GM12878 (cell line): ENCODE results near the gene METTL16. TPM values are rescaled to one million over a fixed set of nuclear protein-coding genes. Genes with fewer than 3 reads are reported as not detected.

Experiments
- ATAC-seq: fragments of 200-7000 bp; cut with Tn5 transposase; 3 replicates; pipeline ENCODE4 v1.9.1; 2020; ENCODE audit warnings: mild to moderate bottlenecking, moderate library complexity
- BruUV-seq: library from RNA; stranded (reverse); fragments of 400-500 nt; replicated peaks from 2 replicates; lab custom pipeline; 2021; lab: Mats Ljungman, UMichigan
- CTCF ChIA-PET: fragments of 300-600 bp; sonication (Branson Sonifier 250); formaldehyde crosslinking; extraction: SDS; loops from one replicate; lab custom pipeline; 2021; ENCODE audit warnings: inconsistent platforms; lab: Yijun Ruan, JAX
- POLR2A ChIA-PET: fragments of 350-600 bp; formaldehyde crosslinking; extraction: SDS; loops from one replicate; lab custom pipeline; 2021; ENCODE audit warnings: inconsistent platforms; lab: Charles Lee
- RAD21 ChIA-PET: fragments of 300-600 bp; sonication (Branson Sonifier 250); formaldehyde crosslinking; loops from one replicate; lab custom pipeline; 2023; ENCODE audit warnings: antibody characterized with exemption; ENCODE audit not compliant: unreplicated experiment; lab: Charles Lee
- SMC1A ChIA-PET: fragments of 300-600 bp; sonication (Branson Sonifier 250); formaldehyde crosslinking; loops from one replicate; lab custom pipeline; 2023; ENCODE audit not compliant: unreplicated experiment, uncharacterized antibody; lab: Charles Lee
- DNase-seq: peaks from one replicate; pipeline ENCODE4 v3.0.0-alpha.2; 2011; ENCODE audit warnings: low read depth, low spot score
- FAIRE-seq: peaks from 3 replicates; lab custom pipeline; 2011; peaks lifted over from hg19 to GRCh38; lab: Jason Lieb, UNC
- H2AFZ ChIP-seq: 2 replicates; pipeline ENCODE4 v1.6.0; 2011; ENCODE audit warnings: low read depth, low read length, control low read depth; ENCODE audit not compliant: control insufficient read depth
- H3K27ac ChIP-seq: 2 replicates; pipeline ENCODE4 v1.5.1; 2011; ENCODE audit warnings: control low read depth; ENCODE audit not compliant: control insufficient read depth, insufficient read depth
- H3K27me3 ChIP-seq, 2 experiments: replicated peaks in 1 of 2; 2 replicates each; pipeline versions ENCODE4 v1.6.0 to v1.6.1; 2011; ENCODE audit warnings: low read length in 1 of 2; ENCODE audit not compliant: control insufficient read depth in 2 of 2, insufficient read depth in 2 of 2
- H3K36me3 ChIP-seq, 2 experiments: 2 replicates each; pipeline ENCODE4 v1.5.1; 2011; ENCODE audit warnings: low read length in 1 of 2; ENCODE audit not compliant: control insufficient read depth in 2 of 2, insufficient read depth in 2 of 2
- H3K4me1 ChIP-seq: 2 replicates; pipeline ENCODE4 v1.6.1; 2011; ENCODE audit warnings: mild to moderate bottlenecking, low read length, moderate library complexity, mixed read lengths; ENCODE audit not compliant: control insufficient read depth, insufficient read depth
- H3K4me2 ChIP-seq: 2 replicates; pipeline ENCODE4 v1.6.0; 2011; ENCODE audit warnings: control low read depth; ENCODE audit not compliant: control insufficient read depth, insufficient read depth
- H3K4me3 ChIP-seq: fragments of 200-600 bp; sonication (generic); 2 replicates; pipeline ENCODE4 v1.5.1; 2016
- H3K79me2 ChIP-seq: 2 replicates; pipeline ENCODE4 v1.6.0; 2011; ENCODE audit warnings: low read length; ENCODE audit not compliant: control insufficient read depth, insufficient read depth
- H3K9ac ChIP-seq: 2 replicates; pipeline ENCODE4 v1.8.0; 2011; ENCODE audit warnings: low read length, control low read depth, mixed read lengths; ENCODE audit not compliant: control insufficient read depth, insufficient read depth
- H3K9me3 ChIP-seq: replicated peaks from 3 replicates; pipeline ENCODE4 v1.5.1; 2011; ENCODE audit warnings: mild to moderate bottlenecking, low read length; ENCODE audit not compliant: control insufficient read depth, insufficient read depth
- H4K20me1 ChIP-seq: 2 replicates; pipeline ENCODE4 v1.6.0; 2011; ENCODE audit not compliant: control insufficient read depth, insufficient read depth
- CHD2 ChIP-seq: IDR thresholded peaks from 2 replicates; pipeline ENCODE4 v1.6.1; 2011; ENCODE audit warnings: low read depth, low read length, improper control_type of control experiment, borderline replicate concordance
- ESRRA ChIP-seq: IDR thresholded peaks from 2 replicates; pipeline ENCODE4 v1.6.1; 2012; ENCODE audit warnings: mild to moderate bottlenecking, low read length, improper control_type of control experiment
- KDM1A ChIP-seq: fragments of 200-600 bp; sonication (generic); IDR thresholded peaks from 2 replicates; pipeline ENCODE4 v1.6.1; 2016; ENCODE audit warnings: borderline replicate concordance
- LARP7 ChIP-seq: fragments of 450-650 bp; IDR thresholded peaks from 2 replicates; pipeline ENCODE4 v1.6.1; 2017; ENCODE audit warnings: mild to moderate bottlenecking
- NFYA ChIP-seq: IDR thresholded peaks from 2 replicates; pipeline ENCODE4 v1.6.1; 2011; ENCODE audit warnings: low read depth, mild to moderate bottlenecking, low read length, improper control_type of control experiment, borderline replicate concordance
- POLR2A ChIP-seq: IDR thresholded peaks from 2 replicates; pipeline ENCODE4 v1.6.1; 2011; ENCODE audit warnings: low read depth, mild to moderate bottlenecking, low read length
- YY1 ChIP-seq: IDR thresholded peaks from 2 replicates; pipeline ENCODE4 v1.6.1; 2011; ENCODE audit warnings: low read depth, mild to moderate bottlenecking, low read length
- WGBS: methylation state at CpG from one replicate; pipeline ENCODE4 v1.1.6; 2016; ENCODE audit warnings: low lambda C conversion rate; ENCODE audit not compliant: insufficient replicate concordance, insufficient coverage; ENCODE audit errors: missing lambda C conversion rate; 5-methylcytosine and 5-hydroxymethylcytosine counted together
- in situ Hi-C: fragments of 300-500 bp; cut with MboI; formaldehyde crosslinking; loops from 9 replicates; pipeline ENCODE4 v1.14.3; 2018; ENCODE audit warnings: mixed read lengths
- intact Hi-C: fragments of 100-400 bp; cut with micrococcal nuclease; formaldehyde crosslinking; loops from one replicate; pipeline ENCODE4 v1.14.2; 2022; ENCODE audit not compliant: unreplicated experiment
- polyA plus RNA-seq, 11 experiments: library from polyadenylated mRNA; depleted of rRNA in 4 of 11; unstranded in 6 of 11; stranded (reverse) in 5 of 11; fragments of >200 nt; fragmentation: Nextera tagmentation in 4 of 11; fragmentation: Illumina TruSeq in 1 of 11; extraction: Ambion mirVana in 4 of 11; extraction: Trizol in 1 of 11; gene quantifications; 1 replicate in 1 of 11; 2 replicates in 10 of 11; pipeline versions ENCODE4 v1.2.1 to v1.2.3, GENCODE V29; 2011 to 2016; ENCODE audit warnings: inconsistent platforms in 2 of 11, missing spikeins in 2 of 11, low read depth in 1 of 11
- total RNA-seq, 4 experiments: library from RNA; depleted of rRNA in 3 of 4; stranded (reverse); fragments of >200 nt in 3 of 4; fragmentation: Illumina TruSeq in 1 of 4; extraction: Trizol in 1 of 4; gene quantifications; 2 replicates each; pipeline versions ENCODE4 v1.2.1 to v1.2.3, GENCODE V29; 2013 to 2021
- TF ChIP-seq, protein P1 (sequence below): fragments of 450-650 bp; IDR thresholded peaks from 2 replicates; pipeline ENCODE4 v1.6.1; 2017; ENCODE audit warnings: low read depth, mild to moderate bottlenecking, moderate library complexity
- TF ChIP-seq, protein P2 (sequence below): IDR thresholded peaks from 2 replicates; pipeline ENCODE4 v1.6.1; 2012; ENCODE audit warnings: low read depth, low read length, improper control_type of control experiment

Gene METTL16
- total and polyA plus RNA-seq, 10 of the 15 experiments (the other 5 are each of a cell fraction or from before 2014, with no cell fraction given), result 15.6 to 34.3 (median 23.7) TPM

DNA sequence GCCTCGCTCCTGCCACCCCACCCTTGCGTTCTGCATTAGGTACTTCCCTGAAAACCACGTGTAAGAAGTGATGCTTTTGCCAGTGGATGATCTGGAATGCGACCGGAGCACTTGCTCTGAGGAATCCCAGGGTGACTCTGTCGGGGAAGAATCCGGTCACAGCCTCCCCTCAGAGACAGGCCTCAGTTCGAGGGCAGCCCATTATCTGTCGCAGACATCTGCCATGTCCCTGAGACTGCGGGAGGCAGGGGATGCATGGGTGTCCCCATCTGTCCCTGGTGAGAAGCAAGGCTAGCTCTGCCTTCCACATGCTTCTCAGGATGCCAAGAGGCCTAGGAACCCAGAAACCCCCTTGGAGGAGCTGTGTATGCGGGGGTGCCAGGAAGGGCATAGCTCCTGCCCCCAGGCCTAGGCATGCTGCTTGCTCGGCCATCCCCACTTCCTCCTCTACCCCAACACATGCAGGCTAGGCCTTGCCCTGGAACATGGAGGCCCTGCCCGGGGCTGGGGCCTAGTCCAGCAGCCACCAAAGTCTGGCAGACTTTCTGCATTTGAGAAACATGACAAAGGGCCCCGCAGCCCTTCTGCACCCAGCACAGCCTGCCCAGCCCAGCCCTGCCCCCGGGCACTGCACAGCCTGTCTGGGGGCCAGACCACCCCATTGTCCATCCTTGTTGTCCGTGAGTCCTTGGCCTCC, 131.3 kb downstream of the METTL16 start (continued):
- TF ChIP-seq, protein P1, sequence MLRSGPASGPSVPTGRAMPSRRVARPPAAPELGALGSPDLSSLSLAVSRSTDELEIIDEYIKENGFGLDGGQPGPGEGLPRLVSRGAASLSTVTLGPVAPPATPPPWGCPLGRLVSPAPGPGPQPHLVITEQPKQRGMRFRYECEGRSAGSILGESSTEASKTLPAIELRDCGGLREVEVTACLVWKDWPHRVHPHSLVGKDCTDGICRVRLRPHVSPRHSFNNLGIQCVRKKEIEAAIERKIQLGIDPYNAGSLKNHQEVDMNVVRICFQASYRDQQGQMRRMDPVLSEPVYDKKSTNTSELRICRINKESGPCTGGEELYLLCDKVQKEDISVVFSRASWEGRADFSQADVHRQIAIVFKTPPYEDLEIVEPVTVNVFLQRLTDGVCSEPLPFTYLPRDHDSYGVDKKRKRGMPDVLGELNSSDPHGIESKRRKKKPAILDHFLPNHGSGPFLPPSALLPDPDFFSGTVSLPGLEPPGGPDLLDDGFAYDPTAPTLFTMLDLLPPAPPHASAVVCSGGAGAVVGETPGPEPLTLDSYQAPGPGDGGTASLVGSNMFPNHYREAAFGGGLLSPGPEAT, result no peak
- no peak for TF ChIP-seq YY1

DNA sequence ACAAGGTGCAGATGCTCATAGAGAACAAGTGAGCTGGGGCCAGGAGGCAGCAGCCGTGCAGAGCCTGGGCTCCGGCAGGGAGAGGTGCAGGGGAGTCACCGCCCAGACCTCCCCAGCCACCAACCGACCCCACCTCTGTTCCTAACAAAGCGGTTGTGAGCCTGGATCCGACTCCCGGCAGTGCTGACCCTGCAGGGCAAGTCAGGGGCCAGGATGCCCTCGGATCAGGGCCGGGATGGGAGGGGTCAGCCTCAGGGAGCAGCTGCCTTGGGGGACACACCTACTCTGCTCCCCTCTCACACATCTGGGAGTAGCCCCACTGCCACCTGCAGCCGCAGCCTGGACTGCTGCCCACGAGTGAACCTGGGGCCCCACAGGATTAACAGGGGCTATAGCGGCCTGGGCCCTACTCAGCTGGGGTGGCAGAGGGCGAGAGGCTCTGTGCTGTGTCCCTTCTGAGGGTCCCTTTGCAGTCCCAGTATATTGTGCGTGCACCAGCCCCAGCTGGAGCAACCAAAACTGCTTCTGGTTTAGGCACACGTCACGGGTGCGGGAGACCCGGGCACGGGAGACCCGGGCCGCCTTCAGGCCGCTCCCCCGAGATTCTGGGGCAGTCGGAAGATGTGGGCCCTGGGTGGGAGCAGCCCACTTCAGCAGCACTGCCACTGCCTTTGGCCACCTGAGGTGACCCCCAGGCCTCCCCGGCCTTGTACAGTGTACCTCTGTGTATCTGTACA, 132.0 kb downstream of the METTL16 start:
- ChIA-PET SMC1A (interaction anchor here (0.6 to 10.7 kb wide), 2 partner anchors 35 to 75 kb away, joined by 3 to 364 read pairs; no protein-coding TSS in a partner anchor), RAD21 (interaction anchor here (7.5 kb wide), 1 partner anchor 35 kb away, joined by 376 read pairs; no protein-coding TSS in a partner anchor), POLR2A (interaction anchor here (1.3 kb wide), 1 partner anchor 36 kb away, joined by 4 read pairs; no protein-coding TSS in a partner anchor), CTCF (interaction anchor here (4.7 to 12.3 kb wide), 2 partner anchors 24 to 35 kb away, joined by 105 to 597 read pairs; partner anchors contain the start of gene MNT)
- H3K9me3 ChIP-seq, result no peaks in the 10 kb centered on the region
- H2AFZ ChIP-seq, result no peak overlapping the region
- H4K20me1 ChIP-seq, result no peaks in the 10 kb centered on the region
- no peak overlapping the region for H3K9ac ChIP-seq
- BruUV-seq, result no TSS peak
- H3K79me2 ChIP-seq, result no peaks in the 10 kb centered on the region
- no peak for FAIRE-seq
- no peak overlapping the region for H3K4me2 ChIP-seq
- in situ Hi-C loops, result loop anchor here (5.0 kb wide), 1 partner anchor 33 kb away; no protein-coding TSS in a partner anchor
- intact Hi-C loops, result no loop called here
- TF ChIP-seq, protein P2, sequence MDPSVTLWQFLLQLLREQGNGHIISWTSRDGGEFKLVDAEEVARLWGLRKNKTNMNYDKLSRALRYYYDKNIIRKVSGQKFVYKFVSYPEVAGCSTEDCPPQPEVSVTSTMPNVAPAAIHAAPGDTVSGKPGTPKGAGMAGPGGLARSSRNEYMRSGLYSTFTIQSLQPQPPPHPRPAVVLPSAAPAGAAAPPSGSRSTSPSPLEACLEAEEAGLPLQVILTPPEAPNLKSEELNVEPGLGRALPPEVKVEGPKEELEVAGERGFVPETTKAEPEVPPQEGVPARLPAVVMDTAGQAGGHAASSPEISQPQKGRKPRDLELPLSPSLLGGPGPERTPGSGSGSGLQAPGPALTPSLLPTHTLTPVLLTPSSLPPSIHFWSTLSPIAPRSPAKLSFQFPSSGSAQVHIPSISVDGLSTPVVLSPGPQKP, result no peak
- TF ChIP-seq CHD2 (no peak), LARP7 (no peak), NFYA (no peak), POLR2A (0 out of 2 replicates have a peak, but pooled peaks have one; percentile 4), KDM1A (no peak), ESRRA (no peak)
- no peak for DNase-seq
- WGBS, result 93% methylated on average over 25 of the region's 25 CpGs
- H3K36me3 ChIP-seq, result no peaks in the 10 kb centered on the region; a peak in 3 of 4 replicates
- no peaks in the 10 kb centered on the region for H3K27me3 ChIP-seq
- no peak for ATAC-seq
- no peak overlapping the region for H3K4me3 ChIP-seq
- H3K27ac ChIP-seq, result no peak overlapping the region
- H3K4me1 ChIP-seq, result no peaks in the 10 kb centered on the region
